ENCODE results near the gene ERGIC1.

DNA sequence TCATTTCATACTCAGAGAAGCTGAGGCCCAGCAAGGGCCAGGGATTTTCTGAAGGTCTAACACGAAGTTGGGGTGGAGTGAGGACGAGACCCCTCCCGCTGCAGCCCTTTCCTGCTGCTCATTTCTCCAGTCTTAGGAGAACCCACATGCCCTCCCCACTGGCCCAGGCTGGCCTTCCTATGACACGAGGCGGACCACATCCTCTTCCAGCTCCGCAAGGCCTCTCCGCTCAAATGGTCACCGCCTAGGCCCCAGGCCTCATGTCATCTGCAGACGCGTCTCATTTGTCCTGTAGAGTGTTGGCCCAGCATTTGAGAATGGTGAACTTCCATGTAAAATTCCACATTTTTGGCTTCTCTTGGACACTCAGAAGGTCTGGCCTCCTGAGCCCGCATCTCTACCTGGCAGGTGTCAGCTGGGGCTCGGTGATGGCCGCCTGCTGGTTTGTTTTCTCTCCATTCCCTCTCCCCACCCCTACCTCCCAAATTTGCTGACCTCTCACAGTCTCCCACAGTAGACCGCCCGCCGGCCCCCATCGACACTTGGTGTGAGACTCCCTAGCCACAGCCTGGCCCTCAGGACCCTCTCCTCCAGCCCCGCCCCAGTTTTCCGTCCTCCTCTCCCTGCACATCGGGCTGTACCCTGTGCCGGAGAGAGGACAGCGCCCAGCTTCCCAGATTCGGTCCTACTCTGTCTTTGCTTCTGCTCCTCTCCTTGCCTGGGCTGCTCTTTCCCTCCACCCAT, 51.7 kb downstream of the ERGIC1 start:
- TF ChIP-seq, protein P1, sequence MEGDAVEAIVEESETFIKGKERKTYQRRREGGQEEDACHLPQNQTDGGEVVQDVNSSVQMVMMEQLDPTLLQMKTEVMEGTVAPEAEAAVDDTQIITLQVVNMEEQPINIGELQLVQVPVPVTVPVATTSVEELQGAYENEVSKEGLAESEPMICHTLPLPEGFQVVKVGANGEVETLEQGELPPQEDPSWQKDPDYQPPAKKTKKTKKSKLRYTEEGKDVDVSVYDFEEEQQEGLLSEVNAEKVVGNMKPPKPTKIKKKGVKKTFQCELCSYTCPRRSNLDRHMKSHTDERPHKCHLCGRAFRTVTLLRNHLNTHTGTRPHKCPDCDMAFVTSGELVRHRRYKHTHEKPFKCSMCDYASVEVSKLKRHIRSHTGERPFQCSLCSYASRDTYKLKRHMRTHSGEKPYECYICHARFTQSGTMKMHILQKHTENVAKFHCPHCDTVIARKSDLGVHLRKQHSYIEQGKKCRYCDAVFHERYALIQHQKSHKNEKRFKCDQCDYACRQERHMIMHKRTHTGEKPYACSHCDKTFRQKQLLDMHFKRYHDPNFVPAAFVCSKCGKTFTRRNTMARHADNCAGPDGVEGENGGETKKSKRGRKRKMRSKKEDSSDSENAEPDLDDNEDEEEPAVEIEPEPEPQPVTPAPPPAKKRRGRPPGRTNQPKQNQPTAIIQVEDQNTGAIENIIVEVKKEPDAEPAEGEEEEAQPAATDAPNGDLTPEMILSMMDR (IDR thresholded peaks at IDR 0.05) = no peak
- TF ChIP-seq POLR2A (IDR thresholded peaks at IDR 0.05) (no peak), EP300 (IDR thresholded peaks at IDR 0.05) (no peak), POLR2AphosphoS5 (IDR thresholded peaks at IDR 0.05) (no peak)

All from gastroesophageal sphincter (tissue), 3 donors.